Ishikawa (cell line): ENCODE measurements around the gene OR7D2.

Experiments
- CEBPB ChIP-seq: IDR thresholded peaks from 2 replicates; pipeline ENCODE4 v1.6.1; 2012
- CREB1 ChIP-seq: IDR thresholded peaks from 2 replicates; pipeline ENCODE4 v1.6.1; 2012; ENCODE audit warnings: low read depth
- EGR1 ChIP-seq: IDR thresholded peaks from 2 replicates; pipeline ENCODE4 v1.6.1; 2012
- EP300 ChIP-seq: IDR thresholded peaks from 2 replicates; pipeline ENCODE4 v1.6.1; 2012; ENCODE audit warnings: borderline replicate concordance
- FOXM1 ChIP-seq: IDR thresholded peaks from 2 replicates; pipeline ENCODE4 v1.6.1; 2012; ENCODE audit warnings: low read depth, borderline replicate concordance
- NFIC ChIP-seq: IDR thresholded peaks from 2 replicates; pipeline ENCODE4 v1.6.1; 2012
- RAD21 ChIP-seq: IDR thresholded peaks from 2 replicates; pipeline ENCODE4 v1.6.1; 2012; ENCODE audit warnings: low read depth
- REST ChIP-seq: IDR thresholded peaks from 2 replicates; pipeline ENCODE4 v1.6.1; 2012; ENCODE audit warnings: low read depth, mild to moderate bottlenecking
- TAF1 ChIP-seq: IDR thresholded peaks from 2 replicates; pipeline ENCODE4 v1.6.1; 2012; ENCODE audit warnings: low read depth, mild to moderate bottlenecking
- TCF12 ChIP-seq: IDR thresholded peaks from 2 replicates; pipeline ENCODE4 v1.6.1; 2012; ENCODE audit warnings: low read depth
- TEAD4 ChIP-seq: IDR thresholded peaks from 2 replicates; pipeline ENCODE4 v1.6.1; 2012
- YY1 ChIP-seq: IDR thresholded peaks from 2 replicates; pipeline ENCODE4 v1.6.1; 2012; ENCODE audit warnings: low read depth
- ZBTB7A ChIP-seq: IDR thresholded peaks from 2 replicates; pipeline ENCODE4 v1.6.1; 2012; ENCODE audit warnings: low read depth
- TF ChIP-seq, protein P1 (sequence below): IDR thresholded peaks from 2 replicates; pipeline ENCODE4 v1.6.1; 2012
- TF ChIP-seq, protein P2 (sequence below): IDR thresholded peaks from 2 replicates; pipeline ENCODE4 v1.6.1; 2012

OR7D2 gene

DNA sequence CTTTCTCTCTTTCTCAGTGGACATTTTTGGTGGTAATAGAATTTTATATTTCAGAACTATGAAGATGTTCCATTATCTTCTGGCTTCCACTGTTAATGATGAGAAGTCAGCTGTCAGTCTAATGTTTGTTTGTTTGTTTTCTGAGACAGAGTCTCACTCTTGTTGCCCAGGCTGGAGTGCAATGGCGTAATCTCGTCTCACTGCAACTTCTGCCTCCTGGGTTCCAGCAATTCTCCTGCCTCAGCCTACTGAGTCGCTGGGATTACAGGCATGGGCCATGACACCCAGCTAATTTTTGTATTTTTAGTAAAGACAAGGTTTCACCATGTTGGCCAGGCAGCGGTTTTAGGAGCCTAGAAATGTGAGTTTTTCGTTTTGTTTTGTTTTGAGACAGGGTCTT is 33.9 kb upstream of the OR7D2 start:
- no peak for TF ChIP-seq YY1
- TF ChIP-seq, protein P1, sequence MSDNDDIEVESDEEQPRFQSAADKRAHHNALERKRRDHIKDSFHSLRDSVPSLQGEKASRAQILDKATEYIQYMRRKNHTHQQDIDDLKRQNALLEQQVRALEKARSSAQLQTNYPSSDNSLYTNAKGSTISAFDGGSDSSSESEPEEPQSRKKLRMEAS, result no peak
- no peak for TF ChIP-seq TAF1
- TF ChIP-seq CEBPB, result no peak
- no peak for TF ChIP-seq CREB1
- no peak for TF ChIP-seq REST
- TF ChIP-seq FOXM1, result no peak
- TF ChIP-seq EGR1, result no peak
- TF ChIP-seq ZBTB7A, result no peak
- no peak for TF ChIP-seq NFIC

DNA sequence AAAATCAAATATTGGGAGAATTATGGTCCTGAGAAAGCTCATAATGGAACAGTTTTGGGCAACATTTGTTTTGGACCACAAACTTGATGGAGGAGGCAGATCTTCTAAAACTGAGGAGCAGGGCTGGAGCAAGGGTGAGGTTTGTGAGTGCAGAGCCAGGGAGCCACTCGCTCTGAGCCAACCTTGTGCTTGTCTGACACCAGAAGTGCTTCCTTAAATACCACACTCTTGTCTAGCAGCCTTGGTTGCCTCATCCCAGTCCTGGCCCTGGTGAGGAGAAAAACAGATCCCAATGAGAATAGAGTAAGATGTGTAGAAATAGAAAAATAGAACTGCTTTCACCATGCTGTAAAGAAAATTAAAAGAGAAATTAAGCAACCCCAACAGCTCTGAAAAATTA is 31.9 kb upstream of the OR7D2 start:
- no peak for TF ChIP-seq RAD21

DNA sequence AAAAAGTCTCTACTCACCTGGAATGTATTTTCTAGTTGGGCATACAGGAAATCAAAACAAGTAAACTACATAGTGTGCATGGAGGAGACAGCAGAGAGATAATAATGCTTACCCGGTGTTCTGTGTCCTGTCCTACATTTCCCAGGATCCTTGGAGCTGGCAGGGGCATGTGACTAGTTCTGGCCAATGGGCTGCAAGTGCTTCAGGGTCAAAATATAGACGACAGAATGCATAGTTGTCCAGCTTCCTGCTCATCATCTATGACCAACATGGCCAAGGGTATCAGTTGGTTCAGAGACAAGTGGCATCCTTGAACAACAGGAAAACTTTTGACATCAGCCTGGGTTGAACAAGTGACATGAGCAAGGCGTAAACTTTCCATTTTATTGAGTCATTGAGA is 30.1 kb upstream of the OR7D2 start:
- TF ChIP-seq TAF1, result no peak
- TF ChIP-seq, protein P2, sequence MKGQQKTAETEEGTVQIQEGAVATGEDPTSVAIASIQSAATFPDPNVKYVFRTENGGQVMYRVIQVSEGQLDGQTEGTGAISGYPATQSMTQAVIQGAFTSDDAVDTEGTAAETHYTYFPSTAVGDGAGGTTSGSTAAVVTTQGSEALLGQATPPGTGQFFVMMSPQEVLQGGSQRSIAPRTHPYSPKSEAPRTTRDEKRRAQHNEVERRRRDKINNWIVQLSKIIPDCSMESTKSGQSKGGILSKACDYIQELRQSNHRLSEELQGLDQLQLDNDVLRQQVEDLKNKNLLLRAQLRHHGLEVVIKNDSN, result peak; percentile 72

DNA sequence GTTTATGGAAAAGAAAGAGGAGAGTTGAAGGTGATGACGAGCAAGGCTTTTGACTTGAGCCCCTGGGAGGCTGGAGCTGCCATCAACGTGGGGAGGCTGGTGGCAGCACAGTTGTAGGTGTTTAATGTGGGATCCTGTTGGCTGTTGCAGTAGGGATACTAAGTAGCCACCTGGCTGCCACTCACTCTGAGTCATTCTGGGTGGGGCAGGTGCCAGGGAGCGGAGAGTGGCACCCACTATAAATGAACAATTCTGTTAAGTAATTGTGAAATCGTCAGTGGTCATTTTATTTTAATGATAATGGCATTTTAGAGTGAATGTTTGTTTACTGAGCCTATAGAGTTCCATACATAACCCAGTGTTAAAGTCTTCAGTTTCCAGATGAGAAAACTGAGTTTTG is 28.8 kb upstream of the OR7D2 start:
- TF ChIP-seq EGR1 (no peak), TEAD4 (no peak), CEBPB (no peak), NFIC (no peak), ZBTB7A (no peak), EP300 (no peak), CREB1 (no peak)
- TF ChIP-seq, protein P2, result no peak

- TF ChIP-seq EGR1, result no peak
- no peak for TF ChIP-seq CEBPB
- TF ChIP-seq, protein P2, result no peak
- no peak for TF ChIP-seq ZBTB7A
- TF ChIP-seq YY1, result no peak
- no peak for TF ChIP-seq TAF1
- TF ChIP-seq TCF12, result no peak
- TF ChIP-seq NFIC, result no peak
- TF ChIP-seq CREB1, result no peak
- TF ChIP-seq TEAD4, result no peak
- no peak for TF ChIP-seq FOXM1
- TF ChIP-seq REST, result no peak
- TF ChIP-seq, protein P1, result no peak
- no peak for TF ChIP-seq RAD21
- no peak for TF ChIP-seq EP300
Measured at GRCh38 chr19:9150650-9151049, 28.1 kb upstream of the OR7D2 start.

- TF ChIP-seq YY1 (no peak), ZBTB7A (no peak)
Measured at GRCh38 chr19:9151367-9151766, 27.4 kb upstream of the OR7D2 start.

- no peak for TF ChIP-seq CEBPB
- TF ChIP-seq EP300, result no peak
- no peak for TF ChIP-seq TCF12
- no peak for TF ChIP-seq RAD21
- TF ChIP-seq CREB1, result no peak
- TF ChIP-seq YY1, result no peak
- no peak for TF ChIP-seq TEAD4
- TF ChIP-seq EGR1, result no peak
- TF ChIP-seq TAF1, result no peak
- no peak for TF ChIP-seq ZBTB7A
- TF ChIP-seq, protein P1, result no peak
- TF ChIP-seq, protein P2, result no peak
- no peak for TF ChIP-seq NFIC
- TF ChIP-seq FOXM1, result no peak
- no peak for TF ChIP-seq REST
Measured at GRCh38 chr19:9155591-9155990, 23.2 kb upstream of the OR7D2 start.
